ENCODE measurements around the gene NAT10.
"Not testable (repeated sequence)": the region's sequence is repeated elsewhere in the genome, so short reads cannot be mapped to it uniquely, and the experiment has no call there.

The NAT10 gene

DNA sequence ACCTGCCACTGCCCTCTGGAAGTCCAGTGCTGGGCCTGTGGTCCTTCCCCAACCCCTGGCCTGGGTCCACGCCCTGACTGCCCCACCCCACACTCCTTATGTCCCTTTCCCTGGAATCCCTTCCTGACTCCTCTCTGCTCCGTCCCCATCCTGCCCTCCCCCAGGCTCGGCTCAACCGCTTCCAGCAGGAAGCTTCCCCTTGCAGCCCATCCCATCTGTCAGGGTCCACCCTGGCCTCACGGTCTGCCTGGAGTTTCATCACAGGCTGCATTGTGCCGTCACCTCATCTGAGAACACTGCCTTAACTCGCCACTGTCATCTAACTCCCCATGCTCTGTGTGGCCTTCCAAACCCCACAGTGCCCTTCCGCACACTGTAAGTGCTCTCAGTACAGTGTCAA lies 64.3 kb downstream of the NAT10 start:
- DNase-seq, result no peak

DNA sequence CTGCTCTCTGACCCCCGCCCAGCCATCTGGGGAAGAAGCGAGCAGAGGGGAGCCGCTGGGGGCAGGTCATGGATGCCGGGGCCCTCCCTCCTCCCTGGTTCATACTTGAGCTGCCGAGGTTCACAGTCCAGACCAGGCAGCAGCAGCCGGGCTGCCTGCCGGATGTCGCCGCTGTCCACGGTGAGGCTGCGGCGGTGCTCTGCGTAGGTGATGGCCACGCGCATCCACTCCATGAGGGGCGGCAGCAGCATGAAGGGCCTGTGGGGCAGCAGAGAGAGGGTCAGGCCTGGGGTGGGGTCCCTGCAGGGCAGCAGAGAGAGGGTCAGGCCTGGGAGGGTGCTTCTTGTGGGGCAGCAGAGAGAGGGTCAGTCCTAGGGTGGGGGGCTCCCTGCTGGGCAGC lies 67.6 kb downstream of the NAT10 start:
- DNase-seq, result no peak

DNA sequence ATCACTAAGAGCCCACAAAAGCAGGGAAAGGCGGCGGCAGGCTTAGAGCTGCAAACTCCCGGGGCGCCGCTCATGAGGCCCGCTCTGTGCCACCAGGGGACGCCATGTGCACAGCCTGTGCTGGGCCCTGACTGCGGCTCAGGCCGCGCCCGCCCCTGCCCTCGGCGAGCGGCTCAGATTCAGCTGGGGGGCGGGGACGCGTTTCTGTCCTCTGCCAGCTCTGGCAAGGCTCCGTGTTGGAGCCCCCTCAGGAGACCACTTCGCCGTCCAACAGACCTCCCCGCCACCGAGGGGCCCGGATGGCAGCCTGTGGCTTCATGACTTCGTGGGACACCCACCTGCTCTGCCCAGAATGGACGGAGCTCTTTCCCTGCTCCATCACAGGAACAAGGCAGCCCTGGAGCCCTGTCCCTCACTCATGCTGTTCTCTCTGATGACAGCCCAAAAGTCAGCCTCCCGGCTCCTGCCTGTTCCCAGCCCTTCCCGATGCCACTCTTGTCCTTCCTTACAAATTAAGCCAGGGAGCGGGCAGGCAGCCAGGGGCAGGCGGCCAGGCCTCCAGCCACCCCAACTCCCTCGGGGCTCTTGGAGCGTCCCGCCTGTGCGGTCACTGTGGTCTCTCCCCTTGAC lies 69.1 kb downstream of the NAT10 start:
- DNase-seq, result peak; percentile 85

DNA sequence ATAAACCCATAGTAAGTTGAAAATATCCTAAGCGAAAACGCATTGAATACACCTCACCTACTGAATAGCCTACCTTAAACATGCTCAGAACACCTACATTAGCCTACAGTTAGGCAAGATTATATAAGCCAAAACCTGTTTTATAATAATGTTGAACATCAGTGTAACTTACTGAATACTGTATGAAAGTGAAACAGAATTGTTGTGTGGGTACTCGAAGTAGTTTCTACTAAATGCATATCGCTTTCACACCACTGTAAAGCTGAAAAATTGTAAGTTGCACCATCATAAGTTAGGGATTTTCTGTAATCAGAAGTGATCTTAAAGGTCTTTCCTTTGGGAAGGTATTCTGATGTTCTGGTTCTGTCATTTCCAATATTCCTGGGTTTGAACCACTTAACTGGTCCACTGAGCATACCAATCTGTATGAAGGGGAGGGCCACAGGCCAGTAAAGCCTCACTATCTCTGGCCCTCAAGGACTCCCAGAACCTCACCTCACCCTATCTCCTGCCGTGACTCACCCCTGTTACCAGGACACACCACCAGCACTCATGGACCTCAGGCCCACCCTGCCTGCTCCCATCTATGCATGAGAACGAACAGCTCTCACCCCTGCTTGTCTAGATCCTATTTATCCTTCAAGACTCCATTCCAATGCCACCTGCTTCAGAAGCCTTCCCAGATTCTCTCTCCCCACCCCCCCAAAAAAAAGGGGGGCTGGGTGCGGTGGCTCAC lies 70.0 kb downstream of the NAT10 start:
- DNase-seq, result no peak

DNA sequence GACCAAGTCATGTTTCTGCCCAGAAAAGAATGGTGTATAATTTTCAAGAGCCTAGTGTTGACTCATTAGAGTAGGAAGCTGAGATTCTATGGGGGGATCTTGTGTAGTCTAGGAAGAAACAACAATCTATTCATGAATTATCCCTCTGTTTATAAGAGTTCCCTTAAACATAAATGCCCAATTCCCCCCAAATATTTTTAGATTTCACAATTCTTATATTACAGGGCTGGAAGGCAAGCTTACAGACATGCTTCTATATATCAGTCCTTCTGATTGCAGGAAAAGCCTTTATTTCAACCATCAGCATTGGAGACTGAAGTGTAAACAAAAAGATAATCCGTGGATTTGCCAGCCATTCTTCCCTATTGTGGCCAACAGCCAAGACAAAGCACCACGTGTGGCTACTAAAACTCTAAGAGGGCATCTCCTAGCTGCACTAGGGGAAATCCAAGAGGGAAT lies 71.4 kb downstream of the NAT10 start:
- DNase-seq, result no peak

DNA sequence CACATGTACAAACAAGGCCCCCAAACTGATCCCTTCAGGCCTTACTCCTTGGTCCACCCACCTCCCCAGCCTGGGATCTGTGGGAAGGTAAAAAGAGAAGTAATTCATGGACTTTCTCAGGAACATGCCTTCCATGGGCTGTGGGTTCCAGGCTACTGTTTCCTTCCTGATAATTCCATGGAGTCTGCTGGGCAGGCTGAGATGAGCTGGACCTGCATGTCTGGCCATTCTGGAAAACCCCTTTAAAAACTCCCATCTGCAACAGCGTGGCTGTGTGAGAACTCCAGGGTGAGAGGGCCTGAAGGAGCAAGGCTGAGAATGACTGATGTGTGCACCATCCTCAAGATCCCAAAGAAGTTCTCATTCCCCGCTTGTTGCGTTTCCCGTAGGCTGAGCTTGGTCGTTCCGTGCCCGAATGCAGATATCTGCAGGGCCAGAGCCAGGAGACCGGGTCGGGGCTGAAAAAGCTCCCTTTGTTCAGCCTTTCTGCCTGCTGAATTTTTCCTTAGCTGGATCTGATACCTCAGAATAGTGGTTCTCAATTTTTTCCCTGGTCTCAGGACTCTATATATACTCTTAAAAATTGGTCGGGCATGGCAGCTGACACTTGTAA lies 72.9 kb downstream of the NAT10 start:
- DNase-seq, result no peak

DNA sequence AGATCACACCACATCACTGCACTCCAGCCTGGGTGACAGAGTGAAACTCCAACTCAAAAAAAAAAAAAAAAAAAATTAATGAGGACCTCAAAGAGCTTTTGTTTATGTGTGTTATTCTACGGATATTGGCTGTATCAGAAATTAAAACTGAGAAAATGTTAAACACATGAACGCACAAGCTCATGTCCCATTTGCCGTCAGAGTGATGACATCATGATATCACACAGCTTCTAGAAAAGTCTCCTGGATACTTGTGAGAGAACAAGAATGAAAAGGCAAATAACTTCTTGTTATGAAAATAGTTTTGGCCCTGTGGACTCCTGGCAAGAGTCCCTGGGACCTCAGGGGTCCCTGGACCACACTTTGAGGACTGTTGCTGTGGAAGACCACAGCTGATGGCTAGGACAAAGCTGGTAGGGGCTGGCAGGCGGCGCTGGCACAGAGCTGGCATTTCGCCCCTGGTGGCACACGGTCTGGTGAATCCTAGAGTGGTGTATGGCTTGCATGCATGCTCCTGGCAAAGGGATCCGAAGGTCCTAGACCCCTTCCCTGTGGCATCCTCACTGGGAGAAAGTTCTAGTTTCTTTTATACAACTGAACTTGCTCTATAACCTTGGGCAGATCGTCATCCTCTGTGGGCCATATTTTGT lies 73.7 kb downstream of the NAT10 start:
- DNase-seq, result no peak

DNA sequence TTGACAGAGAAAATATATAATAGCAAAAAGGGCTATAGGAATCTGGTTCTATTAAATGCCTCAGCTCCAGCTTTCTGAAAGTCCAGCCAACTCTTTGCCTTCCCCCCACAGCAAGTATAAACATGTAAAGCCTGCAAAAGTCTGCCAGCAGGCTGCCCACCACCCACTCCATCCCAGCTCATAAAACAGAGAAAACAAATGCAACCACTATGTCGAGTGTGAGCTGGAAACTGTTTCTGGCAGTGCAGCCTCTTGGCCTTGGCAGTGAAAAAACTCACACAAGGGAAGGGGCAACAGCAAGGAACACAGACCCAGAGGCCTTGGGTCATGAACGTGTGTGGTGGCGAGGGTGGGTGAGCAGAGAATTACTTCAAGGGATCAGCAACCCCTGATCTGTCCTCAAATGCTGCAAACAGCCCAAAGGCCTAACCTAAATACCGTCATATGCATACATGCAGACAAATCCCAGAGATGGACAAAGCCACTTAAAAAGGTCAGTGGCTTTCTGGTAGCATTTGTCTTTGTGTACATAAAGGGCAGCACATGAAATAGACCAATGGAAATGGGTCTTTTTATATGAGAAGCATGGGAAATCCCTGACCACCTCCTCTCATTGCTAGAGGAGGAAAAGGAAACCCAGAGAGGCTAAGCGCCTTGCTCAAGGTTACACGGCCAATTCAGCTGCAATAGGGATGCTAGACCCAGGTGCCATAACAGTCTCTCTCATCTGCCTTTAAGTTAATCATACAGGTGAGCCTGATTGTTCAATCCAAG lies 74.8 kb downstream of the NAT10 start:
- no peak for DNase-seq

DNA sequence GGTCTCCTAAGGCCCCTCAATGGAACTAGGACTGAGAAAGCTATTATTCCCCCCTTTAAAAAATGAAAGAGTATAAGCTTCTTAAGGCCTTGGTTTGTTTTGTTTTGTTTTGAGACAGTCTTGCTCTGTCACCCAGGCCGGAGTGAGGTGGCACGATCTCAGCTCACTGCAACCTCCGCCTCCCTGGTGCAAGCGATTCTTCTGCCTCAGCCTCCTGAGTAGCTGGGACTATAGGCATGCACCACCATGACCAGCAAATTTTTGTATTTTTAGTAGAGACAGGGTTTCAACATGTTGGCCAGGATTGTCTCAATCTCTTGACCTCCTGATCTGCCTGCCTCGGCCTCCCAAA lies 75.4 kb downstream of the NAT10 start:
- DNase-seq, result not testable (repeated sequence)

DNA sequence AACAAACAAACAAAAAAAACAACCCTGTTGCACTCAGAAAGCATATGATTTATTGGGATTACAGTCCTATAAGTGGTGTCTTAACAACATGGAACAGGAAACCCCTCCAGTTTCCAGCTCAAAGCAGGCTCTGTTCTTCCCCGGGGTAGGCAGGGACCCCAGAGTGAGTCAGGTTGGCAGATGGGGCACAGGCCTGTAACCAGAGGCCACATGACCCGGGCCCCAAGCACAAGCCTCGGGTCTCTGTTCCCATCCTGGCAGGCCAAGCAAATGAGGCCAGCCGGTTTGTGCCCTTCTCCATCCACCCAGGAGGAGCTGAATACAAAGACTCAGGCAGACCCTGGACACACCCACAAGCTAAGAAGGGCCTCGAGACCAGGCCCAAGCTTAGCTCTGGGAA lies 75.8 kb downstream of the NAT10 start:
- no peak for DNase-seq

DNA sequence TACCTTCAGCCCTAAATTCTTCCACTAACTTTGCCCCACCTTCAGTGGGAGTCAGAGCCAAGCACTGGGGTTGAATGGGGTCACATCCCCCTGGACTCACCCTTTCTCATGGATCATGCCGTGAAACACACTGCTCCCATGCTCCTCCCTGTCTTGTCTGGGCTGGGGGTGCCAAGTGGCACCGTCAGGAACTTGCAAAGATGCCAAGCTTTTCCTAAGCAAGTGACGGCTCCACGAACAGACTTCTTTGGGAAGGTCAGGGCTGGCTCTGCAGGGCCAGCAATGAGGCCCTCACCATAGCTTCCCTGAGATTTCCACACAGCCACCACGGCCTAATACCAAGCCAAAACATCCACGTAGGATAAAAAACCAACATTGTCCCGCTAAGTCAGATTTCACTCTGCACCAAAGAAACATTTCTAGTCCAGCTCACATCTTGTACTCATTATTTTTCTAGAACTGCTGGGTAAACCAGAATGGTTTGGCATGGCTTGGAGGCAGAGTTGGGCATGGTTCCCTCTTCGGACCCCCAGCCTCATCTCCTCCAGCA lies 76.5 kb downstream of the NAT10 start:
- DNase-seq, result no peak

DNA sequence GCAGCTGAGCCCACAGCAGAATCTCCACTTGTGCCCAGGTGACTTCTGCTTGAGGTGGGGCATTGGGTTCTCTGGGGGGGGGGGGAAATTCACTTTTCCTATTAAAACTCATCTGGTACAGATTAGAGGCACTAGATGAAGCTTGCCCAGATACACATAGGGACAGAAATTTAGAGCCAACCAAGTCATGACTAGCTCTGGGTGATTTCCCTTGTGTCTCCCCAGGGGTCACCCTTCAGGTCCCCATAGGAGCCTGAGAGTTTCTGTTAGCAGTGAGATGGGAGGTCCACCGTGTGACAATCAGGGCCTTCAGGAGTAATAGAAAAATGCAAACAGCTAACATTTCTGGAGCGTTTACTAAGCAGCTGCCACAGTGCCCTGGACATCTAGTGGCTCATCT lies 77.0 kb downstream of the NAT10 start:
- DNase-seq, result no peak

DNA sequence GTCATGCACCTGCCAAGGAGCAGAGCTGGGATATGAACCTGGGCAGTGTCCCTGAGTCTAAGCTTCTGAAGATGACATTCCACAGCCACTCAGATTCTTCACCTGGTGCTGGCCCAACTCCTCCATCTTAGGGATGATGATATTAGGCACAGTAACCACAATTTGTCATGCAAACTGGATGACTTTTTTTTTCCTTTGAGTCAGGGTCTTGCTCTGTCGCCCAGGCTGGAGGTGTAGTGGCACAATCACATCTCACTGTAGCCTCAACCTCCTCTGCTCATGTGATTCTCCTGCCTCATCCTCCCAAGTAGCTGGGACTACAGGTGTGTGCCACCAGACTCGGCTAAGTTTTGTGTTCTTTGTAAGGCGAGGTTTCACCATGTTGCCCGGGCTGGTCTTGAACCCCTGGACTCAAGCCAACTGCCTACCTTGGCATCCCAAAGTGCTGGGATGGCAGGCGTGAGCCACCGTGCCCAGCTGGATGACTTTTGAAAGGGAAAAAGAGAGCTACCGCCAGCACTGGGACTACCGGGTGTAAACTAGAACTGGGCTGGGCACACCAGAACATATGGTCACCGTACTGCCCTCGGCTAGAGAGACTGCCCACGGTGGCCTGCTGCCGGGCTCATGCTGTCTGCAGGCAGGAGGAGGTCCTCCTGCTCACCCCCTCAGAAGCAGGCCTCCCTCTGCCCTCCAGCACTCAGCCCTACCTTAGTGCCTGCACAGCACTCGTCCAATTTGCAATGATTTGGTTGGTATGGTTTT lies 77.7 kb downstream of the NAT10 start:
- DNase-seq, result no peak

DNA sequence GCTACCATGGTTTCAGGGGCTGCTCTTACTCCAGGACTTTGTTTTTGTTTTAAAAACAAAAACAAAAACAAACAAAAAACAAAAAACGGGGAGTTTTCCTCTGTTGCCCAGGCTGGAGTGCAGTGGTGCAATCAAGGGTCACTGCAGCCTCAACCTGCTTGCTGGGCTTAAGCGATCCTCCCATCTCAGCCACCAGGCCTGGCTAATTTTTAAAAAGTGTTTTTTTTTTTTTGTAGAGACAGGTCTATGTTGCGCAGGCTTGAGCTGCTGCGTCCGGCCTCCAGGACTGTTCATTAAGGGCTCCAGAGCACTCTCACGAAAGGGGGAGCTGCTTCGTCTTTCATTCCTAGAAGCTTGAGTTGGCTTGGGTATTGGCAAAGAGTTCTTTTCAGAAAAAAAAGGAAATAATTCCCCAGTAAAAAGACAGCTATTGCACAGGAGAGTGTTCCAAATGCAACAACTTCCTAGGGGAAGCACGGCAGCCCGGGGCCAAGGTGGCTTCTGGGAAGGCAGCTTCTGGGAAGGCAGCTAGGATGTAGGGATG lies 78.5 kb downstream of the NAT10 start:
- no peak for DNase-seq

DNA sequence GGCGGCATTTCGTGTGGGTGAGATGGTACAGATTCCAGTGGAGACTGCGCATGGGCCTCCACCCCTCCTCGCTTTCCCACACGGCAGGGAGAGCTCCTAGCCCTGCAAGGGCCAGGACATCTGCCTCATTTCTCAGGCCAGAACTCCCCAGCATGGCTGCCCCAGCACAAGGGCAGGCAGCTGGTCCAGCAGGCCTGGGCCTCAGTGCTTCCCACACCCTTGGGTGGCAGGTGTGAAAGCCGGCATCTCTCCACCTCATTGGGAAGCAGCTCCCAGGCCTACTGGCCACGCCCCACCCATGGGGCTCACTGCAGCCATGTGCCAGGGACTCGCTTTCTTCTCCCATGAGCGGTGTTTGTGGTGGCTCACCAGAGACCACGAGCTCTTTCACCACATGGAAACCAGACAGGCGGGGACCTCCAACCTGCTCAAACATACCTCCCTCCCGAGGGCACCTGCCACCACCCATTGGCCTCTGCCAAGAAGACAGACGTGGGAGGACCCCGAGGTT lies 79.1 kb downstream of the NAT10 start:
- no peak for DNase-seq

DNA sequence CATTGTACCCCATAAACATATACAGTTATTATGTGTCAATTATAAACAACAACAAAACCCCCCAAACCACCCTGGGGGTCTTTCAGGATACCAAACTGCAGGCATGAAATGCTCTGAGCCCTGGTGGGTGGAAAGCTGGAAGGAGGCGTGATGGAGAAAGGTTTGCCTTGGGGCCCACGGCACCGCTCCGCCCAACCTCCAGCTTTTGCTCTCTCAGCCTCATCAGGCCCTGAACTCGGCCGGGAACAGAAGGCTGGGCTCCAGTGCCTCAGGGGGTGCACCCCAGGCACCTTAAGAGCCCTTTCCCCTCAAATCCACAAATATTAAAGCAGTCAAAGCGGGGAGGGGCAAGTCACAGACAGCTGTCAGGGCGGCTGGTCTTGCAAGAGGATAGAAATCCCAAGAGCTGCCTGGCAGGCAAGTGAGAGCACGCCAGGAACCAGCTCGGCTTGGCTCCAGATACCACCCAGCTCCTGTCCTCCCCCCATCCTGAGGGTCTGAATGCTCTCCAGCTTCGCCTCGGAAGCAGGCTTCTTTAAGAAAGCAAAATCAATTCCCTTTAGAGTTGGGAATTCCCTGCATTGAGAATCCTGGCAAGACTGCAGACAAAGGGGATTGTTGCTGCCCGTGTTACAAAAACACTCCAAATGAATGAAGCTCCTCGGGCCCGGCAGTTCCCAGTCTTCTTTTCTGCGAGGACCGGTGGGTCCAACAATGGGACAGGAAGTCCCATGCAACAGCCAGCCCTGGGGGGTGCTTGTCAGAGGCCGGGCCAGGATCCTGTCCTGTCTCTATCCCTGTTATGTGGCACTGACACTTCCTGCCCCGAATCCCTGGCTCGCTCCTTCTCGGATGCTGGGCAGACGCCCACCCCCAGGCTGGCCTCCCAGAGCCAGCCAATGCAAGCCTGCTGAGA lies 80.8 kb downstream of the NAT10 start:
- no peak for DNase-seq

DNA sequence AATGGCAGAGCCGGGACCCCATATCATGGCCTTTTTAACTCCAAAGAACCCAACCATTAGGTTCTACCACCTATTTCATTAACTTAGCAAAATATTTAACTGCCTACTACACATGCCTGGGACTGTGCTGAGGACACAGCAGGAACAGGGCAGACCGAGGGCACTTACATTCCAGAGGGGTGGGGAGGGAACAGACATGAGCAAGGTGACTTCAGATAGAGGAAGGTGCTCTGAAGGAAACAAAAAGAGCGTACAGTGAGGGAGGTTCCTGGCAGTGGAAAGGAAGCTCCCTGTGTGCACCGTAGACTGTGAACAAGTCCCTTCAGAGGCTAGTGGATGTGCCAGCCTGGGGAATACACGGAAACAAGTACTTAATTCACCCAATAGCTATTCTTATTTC lies 82.8 kb downstream of the NAT10 start:
- DNase-seq, result no peak

DNA sequence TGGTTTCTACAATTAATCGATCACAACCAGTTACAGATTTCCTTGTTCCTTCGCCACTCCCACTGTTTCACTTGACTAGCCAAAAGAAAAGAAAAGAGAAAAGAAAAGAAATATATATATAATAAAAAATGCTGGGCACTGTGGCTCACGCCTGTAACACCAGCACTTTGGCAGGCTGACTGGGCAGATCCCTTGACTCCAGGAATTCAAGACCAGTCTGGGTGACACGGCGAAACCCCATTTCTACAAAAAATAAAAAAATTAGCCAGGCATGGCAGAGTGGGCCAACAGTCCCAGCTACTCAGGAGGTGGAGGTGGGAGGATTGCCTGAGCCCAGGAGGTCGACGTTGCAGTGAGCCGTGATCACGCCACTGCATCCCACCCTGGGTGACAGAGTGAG lies 83.8 kb downstream of the NAT10 start:
- no peak for DNase-seq

DNA sequence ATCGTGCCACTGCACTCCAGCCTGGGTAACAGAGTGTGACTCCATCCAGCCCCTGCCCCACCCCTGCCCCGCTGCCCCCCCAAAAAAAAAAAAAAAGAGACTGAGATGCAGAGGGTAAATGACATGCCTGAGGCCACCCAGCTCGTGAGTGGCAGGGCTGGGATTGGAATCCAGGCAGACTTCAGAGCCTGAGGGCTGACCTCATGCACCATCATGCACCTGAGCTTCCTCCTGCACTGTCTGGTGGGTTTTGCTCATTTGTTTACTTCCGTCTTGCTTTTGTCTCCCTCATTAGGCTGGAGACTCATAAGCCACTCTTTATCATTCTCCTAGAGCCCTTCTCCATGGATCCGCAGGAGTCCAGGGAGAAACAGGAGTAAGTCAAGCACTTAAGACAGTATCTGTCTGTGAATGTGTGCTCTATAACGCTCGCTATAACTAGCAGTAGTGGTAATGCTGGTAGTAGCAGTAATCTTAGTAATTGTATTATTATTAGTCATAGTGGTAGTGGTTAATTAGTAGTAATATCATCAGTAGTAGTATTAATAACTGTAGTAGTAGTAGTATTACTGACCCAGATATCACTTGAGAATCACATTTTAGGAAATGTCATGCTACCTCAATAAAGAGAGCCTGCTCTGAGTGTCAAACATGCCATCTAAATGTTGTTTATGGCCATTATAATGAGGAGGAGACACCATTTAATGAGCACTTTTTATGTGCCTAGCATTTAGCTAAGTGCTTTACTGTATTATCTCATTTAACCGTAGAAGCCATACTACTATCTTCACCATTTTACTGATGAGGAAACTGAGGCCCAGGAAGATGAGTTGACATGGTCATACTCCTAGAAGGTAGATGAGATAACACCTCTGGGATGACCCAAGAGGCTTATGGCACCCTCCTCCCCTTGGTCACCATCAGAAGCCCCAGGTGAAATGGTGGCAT lies 85.0 kb downstream of the NAT10 start:
- DNase-seq, result no peak
